Naive thymus-derived CD4-positive, alpha-beta T cell (primary cell): ENCODE measurements around the gene ABHD11. TPM values are rescaled to one million over a fixed set of nuclear protein-coding genes. Genes with fewer than 3 reads are reported as not detected.

Experiments used
- ATAC-seq: fragments of 150-1000 bp; cut with Tn5 transposase; 2 replicates; pipeline ENCODE4 v1.10.0; 2021; ENCODE audit warnings: mild to moderate bottlenecking, moderate library complexity
- CTCF ChIA-PET: fragments of 350-600 bp; sonication (Branson Sonifier 250); formaldehyde crosslinking; loops from one replicate; lab custom pipeline; 2021; ENCODE audit warnings: antibody characterized with exemption; lab: Charles Lee
- POLR2A ChIA-PET: fragments of 350-600 bp; sonication (Branson Sonifier 250); formaldehyde crosslinking; loops from one replicate; lab custom pipeline; 2021; ENCODE audit warnings: antibody characterized with exemption, inconsistent platforms; lab: Charles Lee
- DNase-seq, 9 donors: peaks; one replicate each; pipeline versions ENCODE4 v3.0.0 to v3.0.0-alpha.2; 2020 to 2022; ENCODE audit warnings: mixed read lengths in 1 of 9
- H3K27ac ChIP-seq: one replicate; pipeline ENCODE4 v1.7.0; 2013; ENCODE audit warnings: mild to moderate bottlenecking, low read depth, low read length, moderate library complexity
- H3K27me3 ChIP-seq, 2 donors: one replicate each; pipeline ENCODE4 v1.7.0; 2013; ENCODE audit warnings: low read length in 2 of 2, mild to moderate bottlenecking in 2 of 2, moderate library complexity in 2 of 2; ENCODE audit not compliant: control insufficient read depth in 2 of 2, insufficient read depth in 2 of 2
- H3K36me3 ChIP-seq, 3 experiments: 1 replicate in 2 of 3; 2 replicates in 1 of 3; pipeline ENCODE4 v1.7.0; 2013; ENCODE audit warnings: low read length in 3 of 3, mild to moderate bottlenecking in 3 of 3, moderate library complexity in 1 of 3; ENCODE audit not compliant: insufficient read depth in 3 of 3, control insufficient read depth in 2 of 3
- H3K4me1 ChIP-seq, 2 donors: one replicate each; pipeline ENCODE4 v1.7.0; 2013; ENCODE audit warnings: low read length in 2 of 2, mild to moderate bottlenecking in 2 of 2, moderate library complexity in 1 of 2; ENCODE audit not compliant: control insufficient read depth in 2 of 2, insufficient read depth in 2 of 2
- H3K4me3 ChIP-seq: 2 replicates; pipeline ENCODE4 v1.7.0; 2013; ENCODE audit warnings: mild to moderate bottlenecking, low read length
- H3K9me3 ChIP-seq, 3 experiments: 1 replicate in 2 of 3; 2 replicates in 1 of 3; pipeline ENCODE4 v1.7.0; 2013; ENCODE audit warnings: low read length in 3 of 3; ENCODE audit not compliant: control insufficient read depth in 2 of 3
- H3K27ac Mint-ChIP-seq, 9 donors: one replicate each; pipeline ENCODE4 v1.8.0; 2020 to 2022; ENCODE audit warnings: mixed read lengths in 9 of 9, mild to moderate bottlenecking in 8 of 9, moderate library complexity in 5 of 9, inconsistent platforms in 2 of 9
- H3K27me3 Mint-ChIP-seq, 5 donors: one replicate each; pipeline ENCODE4 v1.8.0; 2021 to 2022; ENCODE audit warnings: mixed read lengths in 5 of 5, mild to moderate bottlenecking in 1 of 5
- H3K36me3 Mint-ChIP-seq, 5 donors: one replicate each; pipeline ENCODE4 v1.8.0; 2020 to 2022; ENCODE audit warnings: mixed read lengths in 5 of 5, mild to moderate bottlenecking in 3 of 5, inconsistent platforms in 1 of 5
- H3K4me1 Mint-ChIP-seq, 7 donors: one replicate each; pipeline ENCODE4 v1.8.0; 2020 to 2022; ENCODE audit warnings: mixed read lengths in 7 of 7, mild to moderate bottlenecking in 3 of 7, inconsistent platforms in 1 of 7
- H3K4me3 Mint-ChIP-seq, 10 donors: one replicate each; pipeline ENCODE4 v1.8.0; 2020 to 2022; ENCODE audit warnings: mild to moderate bottlenecking in 10 of 10, mixed read lengths in 10 of 10, moderate library complexity in 6 of 10, inconsistent platforms in 2 of 10
- H3K9me3 Mint-ChIP-seq, 11 donors: one replicate each; pipeline ENCODE4 v1.8.0; 2020 to 2022; ENCODE audit warnings: mixed read lengths in 11 of 11, mild to moderate bottlenecking in 4 of 11, inconsistent platforms in 1 of 11, moderate library complexity in 1 of 11
- intact Hi-C, 2 donors: fragments of 100-400 bp; cut with micrococcal nuclease; formaldehyde crosslinking; loops; one replicate each; pipeline ENCODE4 v1.15.1; 2023
- microRNA-seq: library from miRNA; unstranded; fragments of <30 nt; microRNA quantifications from one replicate; pipeline ENCODE4 v1.2.0, GENCODE V29; 2022; ENCODE audit warnings: borderline microRNAs expressed
- polyA plus RNA-seq, 2 donors: library from polyadenylated mRNA; unstranded; fragments of 300-500 nt; fragmentation: Illumina TruSeq; gene quantifications; one replicate each; pipeline ENCODE4 v1.2.3, GENCODE V29; 2021
- total RNA-seq, 6 experiments: library from RNA in 5 of 6; stranded (reverse) in 5 of 6; gene quantifications; 1 replicate in 5 of 6; 2 replicates in 1 of 6; pipeline ENCODE4 v1.2.3 and lab custom pipeline; 2021 to 2026

Gene ABHD11
- total and polyA plus RNA-seq, 7 experiments from 2014 or later = 10.2 to 22.7 (median 15.9) TPM

DNA sequence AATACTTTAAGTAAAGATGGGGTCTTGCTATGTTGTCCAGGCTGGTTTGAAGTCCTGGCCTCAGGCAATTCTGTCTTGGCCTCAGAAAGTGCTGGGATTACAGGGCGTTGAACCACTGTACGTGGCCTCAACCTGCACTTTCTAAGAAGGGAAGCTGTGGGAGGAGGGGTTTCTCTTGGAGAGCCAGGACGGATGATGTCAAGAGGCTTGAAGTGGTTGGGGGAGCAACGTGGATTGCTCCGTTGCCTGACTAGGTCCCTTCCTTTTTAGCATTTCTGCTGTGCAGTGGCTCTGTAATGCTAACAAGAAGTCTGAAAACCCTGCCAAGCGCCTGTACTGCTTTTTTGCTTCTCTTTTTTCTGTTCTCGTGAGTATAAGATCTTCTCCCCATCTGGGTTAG is 48.0 kb downstream of the ABHD11 start:
- H3K27ac Mint-ChIP-seq = no peak overlapping the region
- H3K9me3 ChIP-seq = no peaks in the 10 kb centered on the region

DNA sequence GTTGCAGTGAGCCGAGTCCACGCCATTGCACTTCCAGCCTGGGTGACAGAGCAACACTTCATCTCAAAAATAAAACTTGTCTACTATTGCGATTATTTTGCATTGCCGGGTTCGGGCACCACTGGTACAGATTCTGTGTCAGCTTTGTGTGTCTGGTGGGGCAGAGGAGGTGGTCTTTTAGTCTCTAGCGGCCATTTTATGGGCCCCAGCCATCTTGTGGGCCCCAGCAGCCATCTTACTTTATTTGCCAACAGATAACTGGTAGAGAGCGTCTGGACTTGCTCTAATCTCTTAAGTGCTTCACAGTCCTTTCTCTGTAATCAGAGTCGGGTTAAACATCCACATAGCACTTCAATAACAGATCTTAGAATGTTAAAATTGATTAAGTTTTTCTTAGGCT is 50.3 kb downstream of the ABHD11 start:
- no peak for ATAC-seq
- POLR2A ChIA-PET = no interaction called here
- CTCF ChIA-PET = no interaction called here
- H3K27me3 Mint-ChIP-seq = no peaks in the 10 kb centered on the region
- Histone ChIP-seq H3K4me1 (no peaks in the 10 kb centered on the region), H3K27me3 (no peaks in the 10 kb centered on the region), H3K4me3 (no peak overlapping the region), H3K27ac (no peak overlapping the region), H3K36me3 (peaks cover 0 to 75% (median 4%) of the 10 kb centered on the region in 3 experiments), H3K9me3 (no peaks in the 10 kb centered on the region)
- peaks cover 12 to 37% (median 24%) of the 10 kb centered on the region in 7 donors for H3K4me1 Mint-ChIP-seq
- H3K4me3 Mint-ChIP-seq = peak overlapping the region in 1 of 10 donors; percentile 17
- peak overlapping the region in 2 of 9 donors; percentile 1 to 33 for H3K27ac Mint-ChIP-seq
- intact Hi-C loops = no loop called here
- H3K36me3 Mint-ChIP-seq = peaks cover 12 to 47% (median 31%) of the 10 kb centered on the region in 5 donors
- DNase-seq = no peak
- no peaks in the 10 kb centered on the region for H3K9me3 Mint-ChIP-seq

More for the DNA sequence above, 48.0 kb downstream of the ABHD11 start:
- Mint-ChIP-seq H3K4me1 (peaks cover 8 to 25% (median 17%) of the 10 kb centered on the region in 7 donors), H3K4me3 (no peak overlapping the region), H3K9me3 (peaks cover 0 to 2% (median 0%) of the 10 kb centered on the region in 11 donors), H3K36me3 (peaks cover 20 to 59% (median 40%) of the 10 kb centered on the region in 5 donors), H3K27me3 (no peaks in the 10 kb centered on the region)
- H3K27me3 ChIP-seq = no peaks in the 10 kb centered on the region
- H3K27ac ChIP-seq = no peak overlapping the region
- H3K36me3 ChIP-seq = peaks cover 2 to 93% (median 4%) of the 10 kb centered on the region in 3 experiments
- ChIA-PET POLR2A (interaction anchor here (1.0 kb wide), 1 partner anchor 8 kb away, joined by 4 read pairs; no protein-coding TSS in a partner anchor), CTCF (no interaction called here)
- no peaks in the 10 kb centered on the region for H3K4me1 ChIP-seq
- H3K4me3 ChIP-seq = no peak overlapping the region
- intact Hi-C loops = no loop called here
- ATAC-seq = no peak
- DNase-seq = no peak

Small RNA genes within 50 kb of the gene (microRNA-seq; reads per million reads assigned to microRNA genes)
- gene MIR4284 = not detected

Other genes starting within 250 kb of the ABHD11 start
- 10 to 100 TPM; 44.7 to 90.3 (median 66.7) TPM for gene BAZ1B, start 216.5 kb downstream of the ABHD11 start, total RNA-seq
- 10 to 100 TPM; 14.7 to 32.5 TPM for gene BAZ1B, start 216.5 kb downstream of the ABHD11 start, polyA plus RNA-seq
- 100 to 1,000 TPM in 2 of 5 experiments, 10 to 100 TPM in 3; 57.3 to 118 (median 78.6) TPM for gene BCL7B, start 181.1 kb downstream of the ABHD11 start, total RNA-seq
- gene BCL7B, start 181.1 kb downstream of the ABHD11 start, polyA plus RNA-seq = 10 to 100 TPM; 80.5 to 89.1 TPM
- gene TBL2, start 160.2 kb downstream of the ABHD11 start, total RNA-seq = 10 to 100 TPM; 19.2 to 40.9 (median 32.8) TPM
- gene TBL2, start 160.2 kb downstream of the ABHD11 start, polyA plus RNA-seq = 10 to 100 TPM; 21.3 to 29.0 TPM
- not detected for gene MLXIPL, start 114.3 kb downstream of the ABHD11 start, total RNA-seq
- not detected for gene MLXIPL, start 114.3 kb downstream of the ABHD11 start, polyA plus RNA-seq
- gene VPS37D, start 71.0 kb downstream of the ABHD11 start, total RNA-seq = under 1 TPM in 3 of 5 experiments, not detected in 2; 0.22 to 0.85 (median 0.44) TPM
- gene VPS37D, start 71.0 kb downstream of the ABHD11 start, polyA plus RNA-seq = not detected
- gene DNAJC30, start 55.3 kb downstream of the ABHD11 start, total RNA-seq = 10 to 100 TPM in 4 of 5 experiments, 1 to 10 TPM in 1; 9.5 to 22.4 (median 13.4) TPM
- gene DNAJC30, start 55.3 kb downstream of the ABHD11 start, polyA plus RNA-seq = 10 to 100 TPM; 11.8 to 12.9 TPM
- 100 to 1,000 TPM in 2 of 5 experiments, 10 to 100 TPM in 3; 50.5 to 107 (median 72.0) TPM for gene BUD23, start 55.2 kb downstream of the ABHD11 start, total RNA-seq
- gene BUD23, start 55.2 kb downstream of the ABHD11 start, polyA plus RNA-seq = 100 to 1,000 TPM; 126 to 156 TPM
- gene STX1A, start 19.1 kb downstream of the ABHD11 start, total RNA-seq = 10 to 100 TPM in 3 of 5 experiments, 1 to 10 TPM in 2; 9.6 to 13.4 (median 10.5) TPM
- 1 to 10 TPM; 1.2 to 3.2 TPM for gene STX1A, start 19.1 kb downstream of the ABHD11 start, polyA plus RNA-seq
- not detected for gene CLDN3, start 31.5 kb upstream of the ABHD11 start, total RNA-seq
- gene CLDN3, start 31.5 kb upstream of the ABHD11 start, polyA plus RNA-seq = not detected
- gene CLDN4, start 92.2 kb upstream of the ABHD11 start, total RNA-seq = under 1 TPM in 1 of 5 experiments, not detected in 4; 0.24 TPM
- under 1 TPM; 0.14 to 0.16 TPM for gene CLDN4, start 92.2 kb upstream of the ABHD11 start, polyA plus RNA-seq
- 1 to 10 TPM; 1.8 to 7.4 (median 3.3) TPM for gene METTL27, start 103.7 kb upstream of the ABHD11 start, total RNA-seq
- gene METTL27, start 103.7 kb upstream of the ABHD11 start, polyA plus RNA-seq = 1 to 10 TPM; 1.5 to 2.0 TPM
- gene TMEM270, start 122.4 kb upstream of the ABHD11 start, total RNA-seq = not detected
- gene TMEM270, start 122.4 kb upstream of the ABHD11 start, polyA plus RNA-seq = not detected